Nephron (organoid): Measurements from ENCODE around the gene POLR3C.
A peak's percentile ranks its signal among the peaks of the same experiment; 100 is the strongest.
"Not testable (repeated sequence)": the region's sequence is repeated elsewhere in the genome, so short reads cannot be mapped to it uniquely, and the experiment has no call there.

Source experiments
- H3K27ac Mint-ChIP-seq, 3 experiments: 2 replicates each; pipeline ENCODE4 v1.8.0; 2020; ENCODE audit warnings: mixed read lengths in 3 of 3, mild to moderate bottlenecking in 2 of 3, moderate library complexity in 1 of 3
- H3K27me3 Mint-ChIP-seq: 2 replicates; pipeline ENCODE4 v1.8.0; 2021; ENCODE audit warnings: low read depth, mild to moderate bottlenecking, moderate library complexity, mixed read lengths
- H3K36me3 Mint-ChIP-seq: 2 replicates; pipeline ENCODE4 v1.8.0; 2020; ENCODE audit warnings: low read depth, mixed read lengths
- H3K4me1 Mint-ChIP-seq: 2 replicates; pipeline ENCODE4 v1.8.0; 2020; ENCODE audit warnings: mixed read lengths
- H3K4me3 Mint-ChIP-seq, 3 experiments: 2 replicates each; pipeline ENCODE4 v1.8.0; 2020; ENCODE audit warnings: mild to moderate bottlenecking in 3 of 3, mixed read lengths in 3 of 3, moderate library complexity in 2 of 3
- H3K9me3 Mint-ChIP-seq: 2 replicates; pipeline ENCODE4 v1.8.0; 2020; ENCODE audit warnings: mixed read lengths
- TF ChIP-seq, protein P1 (sequence below), 3 experiments: fragments of 200-600 bp; sonication (generic); IDR thresholded peaks; one replicate each; pipeline ENCODE4 v1.5.0; 2021; ENCODE audit warnings: antibody characterized with exemption in 3 of 3; ENCODE audit not compliant: unreplicated experiment in 3 of 3

POLR3C gene

DNA sequence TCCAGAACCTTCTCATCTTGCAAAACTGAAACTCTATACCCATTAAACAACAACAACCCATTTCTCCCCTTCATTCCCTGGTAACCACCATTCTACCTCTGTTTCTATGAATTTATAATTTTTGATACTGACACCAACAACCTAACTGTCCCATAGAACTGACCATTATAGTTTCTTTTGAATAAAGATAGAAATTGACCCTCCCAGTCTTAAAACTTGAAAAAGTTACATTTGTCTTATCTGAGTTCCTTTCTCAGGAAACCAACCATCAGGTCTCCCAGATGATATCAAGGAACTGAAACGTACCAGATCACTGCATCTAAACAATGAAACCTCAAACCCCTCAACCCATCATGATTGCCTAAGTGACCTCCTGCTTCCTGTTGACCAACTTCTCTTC, 27.2 kb upstream of the POLR3C start:
- TF ChIP-seq, protein P1, sequence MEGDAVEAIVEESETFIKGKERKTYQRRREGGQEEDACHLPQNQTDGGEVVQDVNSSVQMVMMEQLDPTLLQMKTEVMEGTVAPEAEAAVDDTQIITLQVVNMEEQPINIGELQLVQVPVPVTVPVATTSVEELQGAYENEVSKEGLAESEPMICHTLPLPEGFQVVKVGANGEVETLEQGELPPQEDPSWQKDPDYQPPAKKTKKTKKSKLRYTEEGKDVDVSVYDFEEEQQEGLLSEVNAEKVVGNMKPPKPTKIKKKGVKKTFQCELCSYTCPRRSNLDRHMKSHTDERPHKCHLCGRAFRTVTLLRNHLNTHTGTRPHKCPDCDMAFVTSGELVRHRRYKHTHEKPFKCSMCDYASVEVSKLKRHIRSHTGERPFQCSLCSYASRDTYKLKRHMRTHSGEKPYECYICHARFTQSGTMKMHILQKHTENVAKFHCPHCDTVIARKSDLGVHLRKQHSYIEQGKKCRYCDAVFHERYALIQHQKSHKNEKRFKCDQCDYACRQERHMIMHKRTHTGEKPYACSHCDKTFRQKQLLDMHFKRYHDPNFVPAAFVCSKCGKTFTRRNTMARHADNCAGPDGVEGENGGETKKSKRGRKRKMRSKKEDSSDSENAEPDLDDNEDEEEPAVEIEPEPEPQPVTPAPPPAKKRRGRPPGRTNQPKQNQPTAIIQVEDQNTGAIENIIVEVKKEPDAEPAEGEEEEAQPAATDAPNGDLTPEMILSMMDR (IDR thresholded peaks at IDR 0.05; ENCODE audit: unreplicated experiment in 3 of 3) = no peak
- Mint-ChIP-seq H3K27ac (no peak overlapping the region), H3K4me3 (no peak overlapping the region), H3K4me1 (no peaks in the 10 kb centered on the region), H3K27me3 (no peaks in the 10 kb centered on the region), H3K9me3 (peaks cover 32% of the 10 kb centered on the region), H3K36me3 (peaks cover 79% of the 10 kb centered on the region)

DNA sequence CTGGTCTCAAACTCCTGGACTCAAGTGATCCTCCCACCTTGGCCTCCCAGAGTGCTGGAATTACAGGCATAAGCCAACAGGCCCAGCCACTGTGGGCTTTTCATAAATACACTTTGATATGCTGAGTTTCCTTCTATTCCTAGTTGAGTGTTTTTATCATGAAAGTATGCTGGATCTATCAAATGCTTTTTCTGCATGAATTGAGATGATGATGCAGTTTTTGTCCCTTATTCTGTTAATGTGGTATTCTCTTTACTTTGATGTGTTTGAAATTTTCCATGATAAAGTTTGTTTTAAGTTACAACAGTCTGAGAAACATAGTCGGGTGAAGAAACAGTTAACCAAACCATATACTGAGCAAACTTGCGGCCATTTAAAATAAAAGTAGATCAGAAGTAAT, 24.2 kb upstream of the POLR3C start:
- Mint-ChIP-seq H3K27ac (no peak overlapping the region), H3K4me1 (peaks cover 10% of the 10 kb centered on the region), H3K4me3 (no peak overlapping the region), H3K9me3 (peaks cover 32% of the 10 kb centered on the region), H3K36me3 (peaks cover 60% of the 10 kb centered on the region), H3K27me3 (no peaks in the 10 kb centered on the region)
- TF ChIP-seq, protein P1 (IDR thresholded peaks at IDR 0.05; ENCODE audit: unreplicated experiment in 3 of 3) = no peak

DNA sequence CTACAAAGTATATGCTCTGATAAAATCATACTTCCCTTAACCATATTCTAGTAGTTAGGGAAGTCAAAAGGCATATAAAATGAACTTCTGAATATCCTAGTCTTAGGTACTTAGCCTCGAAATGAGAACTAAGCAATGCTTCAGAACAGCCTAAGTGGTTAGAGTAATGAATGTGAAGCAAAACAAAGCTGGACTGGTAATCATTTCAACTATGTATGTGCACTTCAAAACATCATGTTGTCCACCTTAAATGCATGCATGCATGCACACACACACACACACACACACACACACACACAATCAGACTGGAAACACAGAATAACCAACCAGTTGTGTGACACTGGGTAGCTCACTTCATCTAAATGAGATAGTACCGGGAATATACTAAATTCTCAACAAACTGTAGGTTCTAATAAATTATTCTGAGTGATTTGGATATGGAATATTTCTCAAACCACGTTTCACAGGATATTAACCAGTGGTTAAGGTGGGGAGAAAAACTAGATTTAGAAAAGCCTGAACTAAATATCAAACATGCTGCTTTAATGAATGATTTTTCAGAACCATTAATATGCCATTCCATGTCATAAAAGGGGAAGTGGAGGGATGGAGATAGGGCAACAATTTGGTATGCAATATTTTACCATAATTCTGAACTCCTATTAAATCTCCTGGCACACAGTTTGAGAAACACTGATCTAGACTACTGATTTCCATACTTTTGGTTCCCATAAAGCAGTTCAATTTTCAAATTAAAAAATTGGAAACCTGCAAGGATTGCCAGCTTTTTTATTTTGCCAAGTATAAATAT, 19.6 kb upstream of the POLR3C start:
- Mint-ChIP-seq H3K36me3 (peaks cover 14% of the 10 kb centered on the region), H3K27me3 (no peaks in the 10 kb centered on the region)
- TF ChIP-seq, protein P1 (IDR thresholded peaks at IDR 0.05; ENCODE audit: unreplicated experiment in 3 of 3) = no peak

DNA sequence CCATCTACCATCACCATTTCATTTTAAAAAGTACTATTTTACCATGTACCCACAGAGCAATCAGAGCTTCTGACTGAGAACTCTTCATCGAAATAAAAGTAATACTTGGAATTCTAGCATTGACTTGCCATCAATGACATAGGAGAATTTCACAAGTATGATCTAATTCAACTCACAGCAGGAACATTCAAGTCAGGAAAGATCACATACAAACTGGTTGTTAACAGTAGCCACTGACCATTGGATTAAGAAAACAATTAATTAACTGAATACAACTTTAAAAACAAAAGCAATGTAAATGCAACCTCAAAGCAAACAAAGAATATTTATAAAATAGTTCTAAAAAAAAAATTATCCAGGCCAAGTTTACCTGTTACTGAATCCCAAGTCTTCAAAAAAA, 18.9 kb upstream of the POLR3C start:
- H3K27me3 Mint-ChIP-seq = no peaks in the 10 kb centered on the region
- H3K9me3 Mint-ChIP-seq = no peaks in the 10 kb centered on the region
- TF ChIP-seq, protein P1 (IDR thresholded peaks at IDR 0.05; ENCODE audit: unreplicated experiment in 3 of 3) = no peak
- peaks cover 22% of the 10 kb centered on the region for H3K4me1 Mint-ChIP-seq
- peak overlapping the region in 1 of 3 experiments; percentile 49 for H3K27ac Mint-ChIP-seq
- no peak overlapping the region for H3K4me3 Mint-ChIP-seq
- H3K36me3 Mint-ChIP-seq = peaks cover 8% of the 10 kb centered on the region

More for the DNA sequence above, 19.6 kb upstream of the POLR3C start:
- H3K4me1 Mint-ChIP-seq = peaks cover 22% of the 10 kb centered on the region
- H3K27ac Mint-ChIP-seq = peak overlapping the region in 2 of 3 experiments; percentile 37 to 84
- H3K9me3 Mint-ChIP-seq = peaks cover 2% of the 10 kb centered on the region
- H3K4me3 Mint-ChIP-seq = no peak overlapping the region

DNA sequence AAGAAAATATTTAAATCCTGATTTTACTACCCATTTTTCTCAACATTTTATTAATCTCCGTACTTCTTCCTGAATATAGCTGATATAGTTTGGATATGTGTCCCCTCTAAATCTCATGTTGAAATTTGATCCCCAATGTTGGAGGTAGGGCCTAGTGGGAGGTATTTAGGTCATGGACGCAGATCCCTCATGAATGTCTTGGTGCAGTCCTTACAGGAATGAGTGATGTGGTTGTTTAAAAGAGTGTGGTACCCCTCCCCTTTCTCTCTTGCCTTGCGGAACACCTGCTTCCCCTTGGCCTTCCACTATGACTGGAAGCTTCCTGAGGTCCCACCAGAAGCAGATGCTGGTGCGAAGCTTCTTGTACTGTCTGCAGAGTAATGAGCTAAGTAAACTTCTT, 17.6 kb upstream of the POLR3C start:
- Mint-ChIP-seq H3K4me3 (no peak overlapping the region), H3K27me3 (no peaks in the 10 kb centered on the region), H3K27ac (no peak overlapping the region), H3K36me3 (peaks cover 3% of the 10 kb centered on the region), H3K4me1 (peaks cover 22% of the 10 kb centered on the region), H3K9me3 (no peaks in the 10 kb centered on the region)
- TF ChIP-seq, protein P1 (IDR thresholded peaks at IDR 0.05; ENCODE audit: unreplicated experiment in 3 of 3) = no peak

DNA sequence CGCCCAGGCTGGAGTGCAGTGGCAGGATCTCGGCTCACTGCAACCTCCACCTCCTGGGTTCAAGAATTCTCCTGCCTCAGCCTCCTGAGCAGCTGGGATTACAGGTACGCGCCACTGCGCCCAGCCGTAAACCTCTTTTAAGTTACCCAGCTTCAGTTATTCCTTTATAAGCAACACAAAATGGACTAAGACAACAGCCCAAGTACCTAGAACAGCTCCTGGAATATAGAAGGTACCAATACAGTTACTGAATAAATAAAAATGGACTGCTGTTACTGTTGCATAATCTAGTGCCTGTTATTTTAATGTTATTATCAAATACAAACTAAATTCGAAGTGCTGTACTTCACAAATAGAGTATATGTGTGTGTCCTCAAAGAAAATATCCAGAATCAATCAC, 17.2 kb upstream of the POLR3C start:
- H3K27me3 Mint-ChIP-seq = no peaks in the 10 kb centered on the region
- TF ChIP-seq, protein P1 (IDR thresholded peaks at IDR 0.05; ENCODE audit: unreplicated experiment in 3 of 3) = no peak
- no peak overlapping the region for H3K4me3 Mint-ChIP-seq
- H3K9me3 Mint-ChIP-seq = no peaks in the 10 kb centered on the region
- peaks cover 22% of the 10 kb centered on the region for H3K4me1 Mint-ChIP-seq
- H3K36me3 Mint-ChIP-seq = no peaks in the 10 kb centered on the region
- no peak overlapping the region for H3K27ac Mint-ChIP-seq

DNA sequence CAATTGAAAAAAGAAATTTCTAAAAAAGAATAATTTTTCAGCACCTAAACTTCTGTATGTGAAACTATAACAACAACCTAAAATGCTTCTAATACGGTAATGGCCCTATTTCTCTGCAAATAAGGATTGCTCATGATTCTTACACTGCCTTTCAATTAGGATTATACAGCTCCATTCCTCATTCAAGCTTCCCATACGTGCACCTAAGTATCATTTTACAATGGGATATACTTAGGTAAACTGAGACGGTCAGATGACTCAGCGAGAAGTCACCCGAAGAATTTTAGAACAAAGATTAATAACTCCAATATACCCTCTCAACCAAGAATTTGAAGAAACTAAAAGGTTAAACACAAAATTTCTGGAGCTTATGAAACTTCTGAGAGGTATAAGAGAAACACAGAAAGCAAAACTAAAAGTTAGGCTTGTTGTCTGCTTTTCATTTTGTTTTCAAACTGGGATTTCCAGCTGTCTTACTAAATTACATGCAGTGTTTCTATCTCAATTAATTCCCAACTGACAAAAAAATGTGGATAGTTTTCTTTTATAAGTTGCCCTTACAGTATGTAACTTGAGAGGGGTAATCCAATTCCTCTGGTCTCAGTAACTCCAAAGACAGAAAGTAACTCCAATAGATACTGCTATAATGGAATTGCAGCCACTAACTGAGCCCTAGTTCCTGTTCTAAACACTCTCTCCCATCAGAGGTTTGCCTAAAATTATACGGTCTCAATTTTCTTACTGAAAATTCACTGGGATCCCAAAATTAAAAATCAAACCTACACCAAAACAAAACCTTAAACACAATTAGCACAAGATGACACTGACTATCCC, 10.8 kb upstream of the POLR3C start:
- not testable (repeated sequence) for H3K36me3 Mint-ChIP-seq, H3K4me3 Mint-ChIP-seq, H3K27ac Mint-ChIP-seq, H3K27me3 Mint-ChIP-seq, H3K4me1 Mint-ChIP-seq, H3K9me3 Mint-ChIP-seq

DNA sequence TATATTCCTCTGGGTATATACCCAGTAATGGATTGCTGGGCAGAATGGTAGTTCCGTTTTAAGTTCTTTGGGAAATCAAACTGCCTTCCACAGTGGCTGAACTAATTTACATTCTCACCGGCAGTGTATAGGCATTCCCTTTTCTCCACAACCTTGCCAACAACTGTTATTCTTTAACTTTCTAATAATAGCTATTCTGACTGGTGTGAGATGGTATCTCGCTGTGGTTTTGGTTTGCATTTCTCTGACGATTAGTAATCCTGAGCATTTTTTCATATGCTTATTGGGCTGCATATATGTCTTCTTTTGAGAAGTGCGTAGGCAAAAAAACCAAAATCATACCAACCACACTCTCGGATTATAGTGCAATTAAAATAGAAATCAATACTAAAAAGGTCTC, 5.9 kb upstream of the POLR3C start:
- H3K27me3 Mint-ChIP-seq, H3K4me3 Mint-ChIP-seq, H3K9me3 Mint-ChIP-seq, H3K27ac Mint-ChIP-seq, H3K4me1 Mint-ChIP-seq, H3K36me3 Mint-ChIP-seq: not testable (repeated sequence)
